DMS 273 treated with DMSO at 0.1 percent for 48 hours (cell line): Measurements from ENCODE around the gene PANX2.

Experiments
- DNase-seq: peaks from one replicate; lab custom pipeline; 2025; lab: John Stamatoyannopoulos, UW

PANX2 gene

DNA sequence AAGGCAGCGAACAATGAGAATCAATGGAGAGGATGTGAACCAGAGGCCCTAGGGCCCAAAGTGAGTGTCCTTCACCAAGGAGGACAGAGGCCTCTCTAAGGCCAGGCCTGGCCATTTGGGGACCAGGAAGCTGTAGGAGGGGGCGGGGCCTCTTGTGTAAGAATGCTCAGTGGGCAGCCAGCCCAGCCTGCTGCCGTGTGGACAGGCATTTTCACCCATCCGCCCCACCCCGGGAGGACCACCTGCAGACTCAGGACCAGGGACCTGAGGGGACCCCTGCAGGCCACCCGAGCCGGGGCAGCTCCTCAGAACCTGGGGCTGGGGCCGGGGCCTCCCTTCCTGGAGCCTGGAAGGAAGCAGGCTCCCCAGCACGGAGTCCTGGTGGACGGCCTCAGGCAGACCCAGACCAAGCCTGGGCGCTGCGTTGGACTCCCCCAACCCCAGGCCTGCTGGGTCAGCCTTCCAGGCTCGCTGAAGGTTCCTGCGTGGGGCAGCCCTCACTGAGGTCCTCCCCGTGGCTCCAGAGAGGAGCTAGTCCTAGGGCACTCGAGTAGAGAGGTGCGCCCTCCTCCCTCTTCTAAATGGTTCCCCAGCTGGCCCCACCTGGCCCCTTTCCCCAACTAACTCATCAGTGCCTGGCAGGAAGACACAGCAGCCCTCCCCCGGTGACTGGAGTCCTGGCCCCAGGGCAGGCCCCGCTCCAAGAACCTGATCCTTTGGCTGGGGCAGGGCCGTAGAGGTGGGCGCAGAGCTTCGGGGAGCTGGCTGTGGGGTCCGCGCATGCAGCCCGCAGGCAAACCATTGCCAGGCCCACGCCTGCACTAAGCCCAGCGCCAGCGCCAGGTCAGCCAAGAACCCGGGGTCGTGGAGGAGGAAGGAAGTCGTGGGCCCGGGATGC, 13.7 kb downstream of the PANX2 start:
- no peak for DNase-seq

DNA sequence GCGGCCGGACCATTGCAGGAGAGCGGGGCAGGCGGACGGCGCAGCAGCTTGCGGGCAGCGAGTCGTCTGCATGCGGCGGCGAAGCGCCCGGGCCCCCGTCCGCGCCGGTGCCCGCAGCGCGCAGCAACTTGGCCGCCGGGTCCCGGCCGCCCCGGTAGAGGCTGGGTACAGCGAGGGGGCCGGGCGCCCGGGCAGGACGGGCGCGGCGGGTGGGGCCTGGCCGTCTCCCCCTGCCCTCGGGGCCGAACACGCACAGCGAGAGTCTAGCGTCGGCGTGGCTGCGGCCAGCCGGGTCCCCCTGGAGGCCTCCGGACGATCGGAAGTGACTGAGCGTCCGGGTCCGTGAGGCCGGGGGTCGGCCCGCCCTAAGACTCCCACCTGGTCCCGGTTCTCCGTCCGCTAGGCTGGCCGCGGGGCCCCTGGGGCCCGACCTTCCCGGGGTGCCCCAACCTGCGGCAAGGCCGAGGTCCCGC, 14.4 kb downstream of the PANX2 start:
- no peak for DNase-seq

DNA sequence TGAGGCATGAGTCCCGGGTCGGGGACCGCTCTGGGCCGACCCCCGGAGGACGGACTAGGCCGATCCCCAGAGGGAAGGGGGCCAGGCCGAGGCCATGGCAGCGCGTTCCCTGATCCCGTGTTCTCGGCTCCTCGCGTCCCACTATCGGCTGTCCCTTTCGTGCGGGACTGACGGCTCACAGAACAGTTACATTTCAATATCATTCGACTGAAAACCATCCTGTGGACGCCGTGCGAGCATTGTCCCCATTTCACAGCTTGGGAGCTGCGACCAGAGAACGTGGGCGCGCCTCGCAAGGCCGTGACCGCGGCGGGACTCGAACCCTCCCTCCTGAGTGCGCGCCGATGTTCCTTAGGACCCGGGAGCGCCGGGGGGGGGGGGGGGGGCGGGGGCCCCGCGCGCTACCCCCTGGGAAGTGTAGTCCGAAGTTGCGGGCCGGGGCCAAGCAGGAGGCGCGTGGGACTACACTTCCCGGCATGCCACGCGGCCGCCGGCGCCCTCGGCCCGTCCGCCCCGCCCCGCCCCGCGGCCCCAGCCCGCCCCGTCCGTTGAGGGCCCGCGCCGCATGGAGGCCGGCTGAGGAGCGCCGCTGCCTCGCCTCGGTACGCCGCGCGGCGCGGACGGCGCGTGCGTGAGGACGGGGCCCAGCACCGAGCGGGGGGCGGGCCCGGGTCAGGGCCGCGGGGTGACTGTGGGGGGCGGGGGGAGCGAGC, 15.0 kb downstream of the PANX2 start, which contains the start of gene TRABD:
Gene TRABD (plus strand): TSS at position 539 of the 713 bp plus-strand sequence. CDS start 7,148 bp downstream, outside the sequence.
- peak; percentile 55 for DNase-seq

DNA sequence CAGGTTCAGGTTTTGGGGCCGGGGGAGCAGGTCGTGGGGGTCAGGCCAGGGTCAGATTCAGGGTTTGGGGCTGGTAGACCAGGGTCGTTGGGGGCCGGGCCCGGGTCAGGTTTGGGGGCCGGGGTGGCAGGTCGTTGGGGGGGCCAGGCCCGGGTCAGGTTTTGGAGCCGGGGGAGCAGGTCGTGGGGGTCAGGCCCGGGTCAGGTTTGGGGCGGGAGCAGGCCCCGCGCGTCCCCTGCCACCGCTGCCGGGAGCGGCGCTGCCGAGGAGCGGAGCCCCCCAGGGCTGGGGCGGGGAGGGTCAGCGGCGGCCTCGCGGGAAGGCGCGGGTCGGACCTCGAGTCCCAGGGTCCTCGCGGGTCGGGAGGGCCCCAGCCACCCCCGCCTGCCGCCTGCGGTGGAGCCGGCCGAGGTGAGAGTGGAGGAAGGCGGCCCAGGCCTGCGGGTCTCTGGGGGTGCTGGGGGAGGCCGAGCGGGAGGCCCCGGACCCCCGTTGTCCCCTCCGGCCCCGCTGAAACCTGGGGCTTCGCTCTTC, 15.7 kb downstream of the PANX2 start:
- no peak for DNase-seq

DNA sequence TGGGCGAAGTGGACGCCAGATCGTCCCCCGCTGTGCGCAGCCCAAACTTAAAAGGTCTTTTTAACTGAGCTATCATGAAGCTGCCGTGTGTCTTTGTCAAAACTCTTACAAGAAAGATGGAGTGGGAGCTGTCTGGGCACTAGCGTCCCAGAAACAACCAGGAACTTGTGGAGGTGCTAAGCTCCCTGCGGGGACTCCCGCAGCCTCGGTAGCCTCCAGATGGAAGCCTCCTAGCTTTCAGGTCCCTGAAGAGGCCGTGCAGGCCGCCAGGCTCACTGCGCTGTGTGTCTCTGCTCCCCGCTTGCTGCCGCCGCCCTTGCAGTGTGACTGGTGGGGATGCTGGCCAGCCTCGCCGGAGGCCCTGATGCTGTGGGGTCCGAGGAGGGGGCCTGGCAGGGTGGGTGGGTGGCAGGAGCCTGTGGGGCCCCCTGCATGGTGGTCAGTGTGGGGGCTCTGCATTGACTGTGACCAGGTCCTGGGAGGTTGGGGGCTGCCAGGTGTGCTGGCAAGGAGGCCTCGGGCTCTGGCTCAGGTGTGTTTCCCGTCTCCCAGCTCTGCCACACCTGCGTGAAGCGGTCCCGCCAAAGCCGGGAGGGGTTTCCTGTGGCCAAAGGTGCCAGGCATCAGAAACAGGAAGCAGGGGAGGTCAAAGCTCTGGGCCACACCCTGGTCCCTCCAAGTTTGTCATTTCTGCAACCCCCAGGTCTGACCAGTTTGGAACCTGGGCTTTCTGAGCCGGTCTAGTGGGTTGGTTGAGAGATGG, 16.4 kb downstream of the PANX2 start:
- DNase-seq = no peak

DNA sequence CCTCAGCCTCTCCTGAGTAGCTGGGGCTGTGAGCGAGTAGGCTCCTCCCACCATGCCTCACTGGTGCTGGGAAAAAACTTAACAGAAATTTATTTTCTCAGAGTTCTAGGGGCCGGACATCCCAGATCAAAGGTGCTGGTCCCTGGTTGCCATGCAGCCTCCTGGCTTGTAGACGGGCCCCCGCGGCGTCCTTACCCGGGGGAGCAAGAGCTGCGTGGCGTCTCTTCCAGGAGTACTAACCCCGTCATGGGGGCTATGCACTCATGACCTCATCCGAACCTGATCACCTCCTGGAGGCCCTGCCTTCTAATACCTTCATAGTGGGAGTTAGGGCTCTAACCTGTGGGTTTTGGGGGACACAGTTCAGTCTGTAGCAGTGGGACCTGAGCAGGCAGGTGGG, 17.8 kb downstream of the PANX2 start:
- DNase-seq = no peak

DNA sequence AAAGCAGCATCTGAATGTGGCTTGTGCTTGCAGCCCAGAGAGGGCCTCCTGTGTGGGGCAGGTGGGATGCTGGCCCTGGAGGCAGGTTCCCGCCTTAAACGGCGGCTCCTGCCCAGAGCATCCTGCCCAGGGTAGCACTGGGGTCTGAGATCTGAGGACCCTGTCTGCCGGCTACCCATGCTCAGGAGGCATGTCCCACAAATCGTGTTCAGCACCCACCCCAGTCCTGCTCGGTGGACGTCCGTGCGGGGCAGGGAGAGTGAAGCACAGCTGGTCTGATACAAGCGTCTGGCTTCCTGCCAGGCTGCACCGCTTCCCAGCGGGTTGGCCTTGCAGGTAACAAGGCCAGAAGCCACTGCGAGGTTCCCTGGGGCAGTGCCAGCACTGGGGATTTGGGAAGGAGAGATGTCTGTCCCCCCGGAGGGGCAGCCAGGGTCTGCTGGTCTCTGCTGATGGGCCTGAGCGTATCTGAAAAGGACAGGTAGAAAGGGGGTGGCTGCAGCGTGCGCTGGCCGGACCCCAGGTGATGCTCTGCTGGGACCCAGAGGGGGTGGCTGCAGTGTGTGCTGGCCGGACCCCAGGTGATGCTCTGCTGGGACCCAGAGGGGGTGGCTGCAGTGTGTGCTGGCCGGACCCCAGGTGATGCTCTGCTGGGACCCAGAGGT, 18.8 kb downstream of the PANX2 start:
- no peak for DNase-seq

DNA sequence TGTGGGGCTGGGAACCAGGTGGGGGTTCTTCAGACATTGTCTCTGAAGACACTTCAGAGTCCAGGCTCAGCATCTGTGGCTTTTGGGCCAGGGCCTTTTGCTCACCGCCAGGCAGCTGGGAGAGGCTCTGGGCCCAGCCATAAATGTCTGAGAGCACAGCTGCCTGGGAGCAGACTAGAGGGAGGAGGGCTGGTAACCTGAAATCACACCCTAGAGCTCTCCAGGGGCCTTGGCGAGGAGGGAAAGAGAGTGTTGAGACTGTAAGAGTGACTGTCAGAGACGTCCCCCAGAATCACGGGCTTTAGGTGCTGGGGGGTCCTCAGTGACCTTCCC, 19.3 kb downstream of the PANX2 start:
- no peak for DNase-seq

DNA sequence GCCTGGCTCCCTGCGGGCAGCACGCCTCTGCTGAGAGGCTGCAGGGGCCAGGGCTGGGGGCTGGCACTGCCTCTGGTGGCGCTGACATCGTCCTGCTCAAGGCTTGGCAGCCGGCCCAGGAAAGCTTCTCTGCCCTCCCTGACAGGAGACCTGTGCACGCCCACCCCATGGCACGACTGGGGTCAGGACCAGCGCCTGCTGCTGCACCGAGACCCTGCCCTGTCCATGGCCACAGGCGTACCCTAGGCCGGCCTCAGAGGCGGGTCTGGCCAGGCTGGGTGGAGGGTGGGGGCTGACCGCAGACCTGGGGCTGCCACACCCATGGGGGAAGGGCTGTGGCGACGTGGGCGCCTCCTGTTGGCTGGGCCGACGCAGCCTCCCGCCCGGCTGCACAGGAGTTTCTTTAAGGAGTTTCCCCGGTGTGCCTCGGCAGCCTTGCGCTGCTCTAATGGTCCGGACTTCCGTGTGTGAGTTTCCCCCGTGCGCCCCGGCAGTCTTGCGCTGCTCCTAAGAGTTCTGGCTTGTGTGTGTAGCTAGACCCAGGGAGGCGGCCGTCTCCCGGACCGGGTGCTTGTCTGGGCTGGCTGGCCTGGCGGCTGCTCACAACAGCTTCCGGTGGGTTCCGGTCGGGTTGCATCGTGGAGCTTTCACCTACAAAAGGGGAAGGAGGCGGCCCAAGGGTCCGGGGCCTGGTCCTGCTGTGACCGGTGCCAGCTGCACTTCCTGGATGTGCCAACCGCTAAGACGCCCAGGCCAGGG, 19.8 kb downstream of the PANX2 start:
- no peak for DNase-seq

DNA sequence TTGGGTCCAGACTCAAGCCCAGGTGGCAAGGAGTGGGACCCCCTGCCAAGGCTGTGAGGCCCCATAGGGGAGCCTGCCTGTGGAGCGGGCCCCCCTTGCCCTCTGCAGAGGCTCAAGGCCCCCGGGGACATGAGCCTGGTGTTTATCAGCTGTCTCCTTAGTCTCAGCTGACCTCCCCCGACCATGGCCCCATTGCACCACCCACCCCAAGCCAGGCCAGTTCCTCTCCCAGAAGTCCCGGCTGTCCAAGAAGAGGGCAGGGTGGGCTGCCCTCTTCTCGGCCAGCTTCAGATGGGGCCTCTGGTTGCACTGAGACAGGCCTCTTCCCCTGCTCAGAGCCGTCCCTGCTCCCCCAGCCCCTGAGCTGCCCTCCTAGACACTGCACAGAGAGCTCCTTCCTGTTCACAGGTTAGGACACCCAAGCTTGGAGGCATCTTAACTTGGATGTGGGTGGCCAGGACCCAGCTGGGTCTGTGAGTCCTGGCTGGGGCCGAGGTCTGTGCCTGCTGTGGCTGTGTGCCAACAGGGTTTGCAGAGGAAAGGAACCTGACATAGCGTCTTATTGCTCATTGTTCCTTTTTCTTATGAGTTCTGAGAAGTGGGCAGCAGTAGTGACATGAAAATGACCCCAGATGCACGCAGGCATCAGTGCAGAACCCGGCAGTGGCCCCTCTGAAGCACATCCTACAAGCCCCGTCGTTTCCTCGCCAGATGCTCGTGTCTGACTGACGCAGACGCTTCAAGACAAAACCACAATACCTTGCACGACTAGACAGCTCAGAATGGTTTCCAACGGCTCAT, 20.6 kb downstream of the PANX2 start:
- no peak for DNase-seq

DNA sequence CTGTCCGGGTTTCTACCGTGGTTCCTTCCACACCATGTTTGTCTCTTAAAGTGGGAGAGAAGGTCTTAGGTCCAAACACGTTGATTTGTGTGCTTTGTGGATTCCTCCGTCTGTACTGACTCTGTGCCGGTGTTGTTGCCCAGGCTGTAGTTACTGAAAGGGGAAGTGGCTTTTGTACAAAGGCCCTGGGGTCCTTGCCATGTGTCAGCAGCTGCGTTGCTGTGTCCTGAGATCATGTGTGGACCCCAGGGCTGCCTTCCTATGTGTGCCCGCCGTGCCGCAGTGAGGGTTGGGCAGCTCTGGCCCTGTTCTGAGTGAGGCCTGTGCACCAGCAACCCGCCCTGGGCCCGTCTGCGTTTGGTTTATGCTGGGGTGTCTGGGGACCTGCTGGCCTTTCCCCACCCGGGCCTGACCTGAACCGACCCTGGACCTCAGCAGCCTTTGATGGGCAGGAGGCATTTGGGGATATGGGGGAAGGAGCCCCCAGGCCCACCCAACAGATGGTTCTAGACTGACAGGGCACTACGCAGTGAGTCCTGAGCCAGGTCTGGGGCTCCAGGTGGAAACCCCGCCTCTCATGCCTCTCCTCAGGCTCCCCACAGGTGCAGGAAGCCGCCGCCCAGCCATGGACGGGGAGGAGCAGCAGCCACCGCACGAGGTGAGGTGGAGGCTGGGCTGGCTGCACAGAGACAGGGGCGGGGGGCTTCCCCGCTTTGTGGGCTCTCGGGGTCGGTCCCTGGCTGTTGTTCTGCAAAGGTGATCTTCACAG, 22.1 kb downstream of the PANX2 start:
- DNase-seq = no peak

DNA sequence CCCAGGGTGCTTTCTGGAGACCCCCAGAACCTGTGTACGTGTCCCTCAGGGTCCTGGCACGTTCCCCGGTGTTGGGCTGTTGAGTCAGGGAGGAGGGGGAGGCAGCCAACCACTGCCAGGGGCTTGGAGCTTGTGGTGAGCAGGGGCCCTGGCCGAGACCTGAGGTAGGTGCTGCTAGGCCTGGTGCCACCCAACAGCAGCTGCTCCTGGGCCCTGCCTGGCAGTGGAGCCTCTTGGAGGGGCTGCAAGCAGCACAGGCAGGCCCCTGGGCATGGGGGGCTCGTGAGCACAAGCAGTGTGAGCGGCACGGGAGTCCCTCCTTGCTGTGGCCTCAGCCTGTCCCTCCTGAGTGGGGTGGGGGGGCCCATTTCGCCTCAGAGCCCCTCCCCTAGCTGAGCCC, 23.1 kb downstream of the PANX2 start:
- no peak for DNase-seq

DNA sequence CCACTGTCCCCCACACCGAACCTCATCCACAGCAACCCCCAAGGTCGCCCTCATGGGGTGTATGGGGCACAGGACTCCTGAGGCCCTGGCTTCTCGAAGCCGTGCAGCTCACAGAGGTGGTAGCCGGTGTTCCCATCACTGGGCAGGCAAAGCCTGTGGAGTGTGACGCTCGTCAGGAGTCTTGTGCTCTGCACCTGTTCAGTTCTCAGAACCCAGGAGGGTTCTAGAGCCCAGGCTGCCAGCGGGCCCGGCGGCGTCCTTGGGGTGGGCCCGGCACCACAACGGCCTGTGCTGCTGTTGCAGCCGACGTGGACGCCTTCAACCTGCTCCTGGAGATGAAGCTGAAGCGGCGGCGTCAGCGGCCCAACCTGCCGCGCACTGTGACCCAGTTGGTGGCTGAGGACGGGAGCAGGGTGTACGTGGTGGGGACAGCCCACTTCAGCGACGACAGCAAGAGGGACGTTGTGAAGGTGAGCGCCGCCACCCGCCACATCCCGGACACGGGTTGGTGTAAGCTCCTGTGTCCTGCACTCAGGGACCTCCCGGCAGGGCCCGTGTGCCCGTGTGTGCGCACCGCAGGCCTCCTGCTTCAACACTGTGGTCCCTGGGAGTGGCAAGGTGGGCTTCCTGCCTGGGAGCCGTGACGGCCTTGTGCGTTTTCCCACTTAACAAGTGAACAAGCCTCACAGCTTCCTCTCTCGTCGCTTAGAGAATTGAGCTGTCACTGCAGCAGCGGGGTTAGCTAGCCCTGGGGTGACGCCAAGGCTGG, 23.7 kb downstream of the PANX2 start:
- DNase-seq = no peak

DNA sequence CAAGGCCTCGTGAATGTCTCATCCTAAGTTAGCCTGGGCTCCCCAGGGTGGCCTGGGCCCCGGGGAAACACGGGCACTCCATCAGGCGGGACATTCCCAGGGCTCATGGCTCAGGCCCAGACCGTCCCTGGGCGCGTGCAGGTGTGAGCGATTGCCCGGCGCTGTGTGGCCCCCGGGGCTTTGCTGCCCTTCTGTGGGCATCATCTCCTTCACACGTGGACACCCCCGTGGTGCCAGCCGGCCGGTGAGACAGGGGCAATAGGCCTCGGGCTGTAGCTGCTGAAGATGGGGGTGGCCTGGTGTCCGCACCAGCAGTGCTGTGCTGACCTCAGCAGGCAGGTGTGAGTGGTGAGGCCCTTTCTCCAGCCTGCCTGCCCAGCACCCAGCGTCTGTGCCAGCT, 25.7 kb downstream of the PANX2 start:
- DNase-seq = no peak

DNA sequence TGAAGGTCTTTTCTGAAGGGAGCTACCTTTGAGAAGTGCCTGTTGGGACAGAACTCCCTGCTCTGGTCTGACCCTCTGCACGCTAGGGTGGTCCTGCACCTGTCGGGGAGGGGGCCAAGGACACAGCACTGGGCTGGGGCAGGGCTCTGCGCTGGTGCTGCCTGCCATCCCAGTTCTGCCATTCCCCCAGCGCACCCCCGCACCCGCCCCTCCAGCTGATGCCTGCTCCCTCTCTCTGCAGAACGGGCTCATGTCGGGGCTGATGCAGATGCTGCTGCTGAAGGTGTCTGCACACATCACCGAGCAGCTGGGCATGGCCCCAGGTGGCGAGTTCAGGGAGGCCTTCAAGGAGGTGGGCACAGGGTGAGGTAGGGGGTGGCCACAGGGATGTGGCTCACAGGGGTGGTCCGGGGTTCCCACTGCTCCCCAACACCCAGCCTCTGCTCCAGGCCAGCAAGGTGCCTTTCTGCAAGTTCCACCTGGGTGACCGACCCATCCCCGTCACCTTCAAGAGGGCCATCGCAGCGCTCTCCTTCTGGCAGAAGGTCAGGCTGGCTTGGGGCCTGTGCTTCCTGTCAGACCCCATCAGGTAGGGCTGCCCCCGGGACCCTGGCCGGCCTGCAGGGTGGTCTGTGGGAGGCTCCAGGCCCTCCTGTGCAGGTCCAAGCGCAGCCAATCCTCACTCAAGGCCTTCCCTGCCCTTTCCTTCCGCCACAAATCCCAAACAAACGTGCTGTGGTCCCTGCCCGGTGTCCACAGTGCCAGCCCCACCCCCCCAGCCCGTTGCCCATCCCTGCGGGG, 26.7 kb downstream of the PANX2 start:
- no peak for DNase-seq

DNA sequence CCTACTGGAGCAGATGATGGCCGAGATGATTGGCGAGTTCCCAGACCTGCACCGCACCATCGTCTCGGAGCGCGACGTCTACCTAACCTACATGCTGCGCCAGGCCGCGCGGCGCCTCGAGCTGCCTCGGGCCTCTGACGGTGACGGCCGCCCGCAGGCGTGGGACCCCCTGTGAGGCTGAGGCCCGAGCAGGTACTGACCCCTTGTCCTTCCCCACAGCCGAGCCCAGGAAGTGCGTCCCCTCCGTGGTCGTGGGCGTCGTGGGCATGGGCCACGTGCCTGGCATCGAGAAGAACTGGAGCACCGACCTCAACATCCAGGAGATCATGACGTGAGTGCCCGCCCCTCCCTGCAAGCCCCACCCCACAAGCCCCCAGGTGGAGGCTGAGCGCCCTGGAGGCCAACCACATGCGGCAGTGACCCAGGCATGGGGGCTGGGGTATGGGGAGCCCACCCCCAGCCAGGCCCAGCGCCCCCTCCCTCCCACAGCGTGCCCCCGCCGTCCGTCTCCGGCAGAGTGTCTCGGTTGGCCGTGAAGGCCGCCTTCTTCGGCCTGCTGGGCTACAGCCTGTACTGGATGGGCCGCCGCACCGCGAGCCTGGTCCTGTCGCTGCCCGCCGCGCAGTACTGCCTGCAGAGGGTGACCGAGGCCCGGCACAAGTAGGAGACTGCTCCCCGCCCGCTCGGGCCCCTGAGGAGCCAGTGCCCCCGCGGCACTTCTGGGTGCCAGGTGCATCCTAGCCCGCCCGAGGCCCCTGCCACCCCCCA, 27.5 kb downstream of the PANX2 start:
- no peak for DNase-seq

DNA sequence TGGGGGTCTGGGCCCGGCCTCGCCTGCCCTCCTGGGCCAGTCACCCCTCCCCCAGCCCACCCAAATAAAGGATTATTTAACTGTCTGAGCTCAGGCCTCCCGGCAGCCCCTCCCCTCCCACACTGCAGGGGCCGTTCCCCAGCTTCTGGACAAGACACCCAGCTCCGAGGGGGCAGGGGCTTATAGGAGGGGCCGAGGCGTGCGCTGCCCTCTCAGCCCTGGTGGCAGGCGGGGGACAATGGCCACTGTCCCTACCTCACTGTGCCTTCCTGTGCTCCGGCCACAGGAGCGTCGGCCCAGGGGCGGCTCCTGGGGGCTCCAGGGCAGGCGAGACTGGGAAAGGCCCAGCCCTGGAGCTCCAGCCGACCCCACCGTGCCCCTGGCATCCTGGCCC, 28.1 kb downstream of the PANX2 start:
- no peak for DNase-seq
